K562 (cell line): ENCODE data around the gene PDZD2. TPM values are rescaled to one million over a fixed set of nuclear protein-coding genes. Genes with fewer than 3 reads are reported as not detected.

Experiments used
- ATAC-seq: fragments of 200-7000 bp; cut with Tn5 transposase; 3 replicates; pipeline ENCODE4 v1.9.1; 2020; ENCODE audit warnings: moderate library complexity
- BruUV-seq: library from RNA; stranded (reverse); fragments of 400-500 nt; replicated peaks from 2 replicates; lab custom pipeline; 2021; lab: Mats Ljungman, UMichigan
- CTCF ChIA-PET: fragments of 300-600 bp; formaldehyde crosslinking; extraction: SDS; loops from one replicate; lab custom pipeline; 2021; ENCODE audit warnings: low intra/inter-chr PET ratio; lab: Yijun Ruan, JAX
- POLR2A ChIA-PET: fragments of 300-600, 350-650 bp; sonication (Branson Sonifier 250); formaldehyde crosslinking; extraction: SDS; loops from one replicate; lab custom pipeline; 2021; ENCODE audit warnings: antibody characterized with exemption, inconsistent platforms; lab: Yijun Ruan, JAX
- DNase-seq, 4 experiments: peaks; one replicate each; pipeline versions ENCODE4 v3.0.0 to v3.0.0-alpha.2; 2011 to 2018; ENCODE audit warnings: low spot score in 3 of 4, mixed read lengths in 3 of 4; ENCODE audit errors: extremely low read depth in 1 of 4
- FAIRE-seq: peaks from 2 replicates; lab custom pipeline; 2011; peaks lifted over from hg19 to GRCh38; lab: Jason Lieb, UNC
- H2AFZ ChIP-seq: 2 replicates; pipeline ENCODE4 v1.6.0; 2011; ENCODE audit warnings: low read depth, low read length, control low read depth, inconsistent platforms
- H3K27ac ChIP-seq: fragments of 200-600 bp; 3 replicates; pipeline ENCODE4 v1.8.0; 2011; ENCODE audit warnings: low read depth, mild to moderate bottlenecking, control low read depth, inconsistent platforms, low read length, moderate library complexity, mixed read lengths; ENCODE audit errors: extremely low read depth
- H3K27me3 ChIP-seq, 2 experiments: fragments of 300-600 bp in 1 of 2; 2 replicates in 1 of 2; 3 replicates in 1 of 2; pipeline versions ENCODE4 v1.6.0 to v1.8.0; 2011; ENCODE audit warnings: inconsistent platforms in 2 of 2, low read length in 2 of 2, mild to moderate bottlenecking in 1 of 2, mixed read lengths in 1 of 2, moderate library complexity in 1 of 2; ENCODE audit not compliant: control insufficient read depth in 2 of 2, insufficient read depth in 2 of 2
- H3K36me3 ChIP-seq: fragments of 300-600 bp; 3 replicates; pipeline ENCODE4 v1.8.0; 2011; ENCODE audit warnings: mild to moderate bottlenecking, low read length, inconsistent platforms; ENCODE audit not compliant: control insufficient read depth, insufficient read depth
- H3K4me1 ChIP-seq, 2 experiments: fragments of 200-600 bp in 1 of 2; replicated peaks in 1 of 2; 2 replicates in 1 of 2; 3 replicates in 1 of 2; pipeline versions ENCODE4 v1.5.1 to v1.8.0; 2011; ENCODE audit warnings: inconsistent platforms in 2 of 2, low read length in 2 of 2, mild to moderate bottlenecking in 1 of 2, mixed read lengths in 1 of 2, moderate library complexity in 1 of 2; ENCODE audit not compliant: control insufficient read depth in 2 of 2, insufficient read depth in 2 of 2
- H3K4me2 ChIP-seq: 2 replicates; pipeline ENCODE4 v1.6.1; 2011; ENCODE audit warnings: low read length, control low read depth, inconsistent platforms, mixed read lengths; ENCODE audit not compliant: insufficient read depth
- H3K4me3 ChIP-seq: fragments of 200-600 bp; sonication (generic), shearing (Covaris generic); 2 replicates; pipeline ENCODE4 v1.5.1; 2016; ENCODE audit warnings: control low read depth, inconsistent platforms
- H3K79me2 ChIP-seq: fragments of 200-600 bp; 3 replicates; pipeline ENCODE4 v1.8.0; 2011; ENCODE audit warnings: low read length, inconsistent platforms; ENCODE audit not compliant: control insufficient read depth, insufficient read depth
- H3K9ac ChIP-seq, 2 experiments: 2 replicates each; pipeline versions ENCODE4 v1.6.0 to v1.6.1; 2011; ENCODE audit warnings: low read depth in 2 of 2, low read length in 2 of 2, control low read depth in 1 of 2, inconsistent platforms in 1 of 2, mild to moderate bottlenecking in 1 of 2, mixed read lengths in 1 of 2; ENCODE audit not compliant: insufficient read depth in 1 of 2
- H3K9me1 ChIP-seq: one replicate; pipeline ENCODE4 v1.6.0; 2011; ENCODE audit warnings: inconsistent platforms, mild to moderate bottlenecking, low read length, moderate library complexity; ENCODE audit not compliant: control insufficient read depth, insufficient read depth
- H3K9me3 ChIP-seq: replicated peaks from 2 replicates; pipeline ENCODE4 v1.5.1; 2011; ENCODE audit warnings: low read depth, low read length, inconsistent platforms; ENCODE audit not compliant: control insufficient read depth, insufficient read depth
- H4K20me1 ChIP-seq: replicated peaks from 2 replicates; pipeline ENCODE4 v1.6.1; 2011; ENCODE audit warnings: low read length, inconsistent platforms, mixed read lengths; ENCODE audit not compliant: control insufficient read depth, insufficient read depth
- ARID1B ChIP-seq: fragments of 450-650 bp; IDR thresholded peaks from 2 replicates; pipeline ENCODE4 v1.6.1; 2016; ENCODE audit warnings: antibody characterized with exemption, mild to moderate bottlenecking, inconsistent platforms
- MCM7 ChIP-seq, 2 experiments: fragments of 450-650 bp; IDR thresholded peaks; 2 replicates each; pipeline ENCODE4 v1.6.1; 2016 to 2018
- MYNN ChIP-seq, 2 experiments: sonication (generic); formaldehyde crosslinking in 1 of 2; IDR thresholded peaks; 2 replicates each; pipeline versions ENCODE4 v1.5.0 to v1.6.1; 2016 to 2020; ENCODE audit warnings: antibody characterized with exemption in 1 of 2, missing genetic modification reagents in 1 of 2
- NFRKB ChIP-seq: fragments of 450-650 bp; IDR thresholded peaks from 2 replicates; pipeline ENCODE4 v1.6.1; 2016; ENCODE audit warnings: low read depth
- NUFIP1 ChIP-seq: fragments of 450-650 bp; IDR thresholded peaks from 2 replicates; pipeline ENCODE4 v1.6.1; 2018; ENCODE audit not compliant: partially characterized antibody
- PHB ChIP-seq: fragments of 250-450 bp; sonication (Bioruptor Pico); IDR thresholded peaks from 2 replicates; pipeline ENCODE4 v1.5.0; 2021
- ZNF253 ChIP-seq: fragments of 250-450 bp; sonication (Bioruptor Pico); conservative IDR thresholded peaks from 2 replicates; pipeline ENCODE4 v1.6.1; 2021; ENCODE audit warnings: mild to moderate bottlenecking
- ZNF583 ChIP-seq: fragments of 250-450 bp; sonication (Bioruptor Pico); IDR thresholded peaks from 2 replicates; pipeline ENCODE4 v1.4.0; 2020
- ZNF696 ChIP-seq: fragments of 250-450 bp; sonication (Bioruptor Pico); conservative IDR thresholded peaks from 2 replicates; pipeline ENCODE4 v1.4.0; 2020; ENCODE audit warnings: mild to moderate bottlenecking, moderate library complexity
- WGBS: fragments of 100-300 bp; shearing (Covaris generic); methylation state at CpG from one replicate; pipeline ENCODE4 v1.1.6; 2016; ENCODE audit warnings: low coverage, mixed read lengths; ENCODE audit not compliant: insufficient coverage; ENCODE audit errors: missing lambda C conversion rate; 5-methylcytosine and 5-hydroxymethylcytosine counted together
- in situ Hi-C: fragments of 300-500 bp; cut with MboI; formaldehyde crosslinking; loops from 4 replicates; pipeline ENCODE4 v1.15.0; 2018; ENCODE audit warnings: inconsistent platforms, mixed read lengths
- intact Hi-C: fragments of 100-400 bp; cut with micrococcal nuclease; formaldehyde crosslinking; loops from 2 replicates; pipeline ENCODE4 v1.14.2; 2022
- polyA plus RNA-seq, 8 experiments: library from polyadenylated mRNA; depleted of rRNA in 4 of 8; stranded (reverse) in 5 of 8; unstranded in 3 of 8; fragments of >200 nt; fragmentation: Nextera tagmentation in 2 of 8; fragmentation: Illumina TruSeq in 1 of 8; extraction: Ambion mirVana in 2 of 8; extraction: Trizol in 1 of 8; gene quantifications; 2 replicates each; pipeline versions ENCODE4 v1.2.1 to v1.2.3, GENCODE V29; 2011 to 2014; ENCODE audit warnings: inconsistent platforms in 1 of 8, missing spikeins in 1 of 8
- total RNA-seq, 7 experiments: library from RNA; depleted of rRNA in 6 of 7; stranded (reverse); fragments of >200 nt in 6 of 7; fragmentation: Illumina TruSeq in 2 of 7; extraction: Trizol in 2 of 7; gene quantifications; 2 replicates each; pipeline versions ENCODE4 v1.2.1 to v1.2.3, GENCODE V29; 2011 to 2021; ENCODE audit warnings: low replicate concordance in 1 of 7
- TF ChIP-seq, protein P1 (sequence below): sonication (generic); IDR thresholded peaks from 2 replicates; pipeline ENCODE4 v1.6.1; 2016
- TF ChIP-seq, protein P2 (sequence below): fragments of 450-650 bp; formaldehyde crosslinking; IDR thresholded peaks from 2 replicates; pipeline ENCODE4 v1.4.0; 2020; ENCODE audit warnings: mild to moderate bottlenecking, moderate library complexity
- TF ChIP-seq, protein P3 (sequence below): fragments of 150-350 bp; conservative IDR thresholded peaks from 2 replicates; pipeline ENCODE4 v1.6.1; 2014; ENCODE audit warnings: low read length

Gene PDZD2
- total and polyA plus RNA-seq, 9 of the 15 experiments (the other 6 are each of a cell fraction or from before 2014, with no cell fraction given), result 0.02 to 0.08 (median 0.04) TPM; not detected in 6

DNA sequence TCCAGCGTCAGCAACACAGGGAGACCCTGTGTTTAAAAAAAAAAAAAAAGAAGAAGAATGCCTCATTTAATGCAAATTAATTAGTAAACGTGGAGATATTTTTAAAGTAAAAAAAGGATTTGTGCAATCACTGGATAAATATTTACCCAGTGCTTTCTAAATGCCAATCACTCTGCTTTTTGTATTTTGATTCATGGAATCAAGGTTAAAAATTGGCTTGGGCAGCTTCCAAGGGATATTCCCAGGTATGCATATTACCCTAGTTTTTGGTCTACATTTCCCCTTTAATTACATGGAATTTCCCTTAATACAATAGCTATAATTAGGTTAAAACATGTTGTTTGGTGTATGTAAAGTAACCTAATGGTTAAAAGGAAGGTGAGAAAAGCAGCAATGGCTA is 31.4 kb upstream of the PDZD2 start:
- H3K36me3 ChIP-seq, result no peaks in the 10 kb centered on the region
- no peak overlapping the region for H3K27ac ChIP-seq
- no peak overlapping the region for H2AFZ ChIP-seq
- no peaks in the 10 kb centered on the region for H4K20me1 ChIP-seq
- FAIRE-seq, result no peak
- H3K9me3 ChIP-seq, result no peaks in the 10 kb centered on the region; the same call in 1 of the 2 replicates
- H3K9me1 ChIP-seq, result peaks cover 4% of the 10 kb centered on the region
- H3K4me2 ChIP-seq, result no peak overlapping the region
- no TSS peak for BruUV-seq
- TF ChIP-seq NFRKB (no peak), NUFIP1 (no peak)
- TF ChIP-seq, protein P1, sequence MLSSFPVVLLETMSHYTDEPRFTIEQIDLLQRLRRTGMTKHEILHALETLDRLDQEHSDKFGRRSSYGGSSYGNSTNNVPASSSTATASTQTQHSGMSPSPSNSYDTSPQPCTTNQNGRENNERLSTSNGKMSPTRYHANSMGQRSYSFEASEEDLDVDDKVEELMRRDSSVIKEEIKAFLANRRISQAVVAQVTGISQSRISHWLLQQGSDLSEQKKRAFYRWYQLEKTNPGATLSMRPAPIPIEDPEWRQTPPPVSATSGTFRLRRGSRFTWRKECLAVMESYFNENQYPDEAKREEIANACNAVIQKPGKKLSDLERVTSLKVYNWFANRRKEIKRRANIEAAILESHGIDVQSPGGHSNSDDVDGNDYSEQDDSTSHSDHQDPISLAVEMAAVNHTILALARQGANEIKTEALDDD, result no peak
- ATAC-seq, result no peak
- no peaks in the 10 kb centered on the region for H3K79me2 ChIP-seq
- intact Hi-C loops, result no loop called here
- 0% methylated on average over 2 of the region's 2 CpGs for WGBS
- in situ Hi-C loops, result no loop called here
- ChIA-PET POLR2A (no interaction called here), CTCF (no interaction called here)
- no peak for DNase-seq
- no peak overlapping the region for H3K4me3 ChIP-seq
- H3K4me1 ChIP-seq, result no peaks in the 10 kb centered on the region
- peaks cover 24 to 27% of the 10 kb centered on the region in 2 experiments for H3K27me3 ChIP-seq
- H3K9ac ChIP-seq, result no peak overlapping the region

DNA sequence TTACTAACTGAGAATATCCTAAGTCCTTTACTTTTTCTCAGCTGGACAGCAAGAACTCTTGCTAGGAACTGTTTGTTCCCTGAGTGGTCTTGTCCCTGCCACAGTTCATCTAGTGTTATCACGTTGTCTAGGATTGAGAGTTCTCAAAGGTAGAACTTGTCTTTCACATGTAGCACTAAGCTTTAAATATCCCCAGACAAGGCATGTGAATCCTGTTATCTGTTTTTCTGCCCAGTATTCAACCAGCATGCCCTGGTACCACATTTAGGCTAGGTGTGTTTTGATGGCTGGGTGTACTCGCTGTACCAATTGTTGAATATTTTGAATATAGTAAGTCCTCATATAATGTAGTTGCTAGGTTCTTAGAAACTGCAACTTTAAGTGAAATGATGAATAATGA is 27.9 kb upstream of the PDZD2 start:
- H3K9me1 ChIP-seq, result peaks cover 4% of the 10 kb centered on the region
- no TSS peak for BruUV-seq
- TF ChIP-seq ARID1B (no peak), ZNF583 (CRISPR knock-in tag) (no peak), ZNF253 (CRISPR knock-in tag) (no peak), MCM7 (IDR thresholded peaks at IDR 0.05) (no peak), MYNN (IDR thresholded peaks at IDR 0.05) (no peak), MYNN (CRISPR knock-in tag; IDR thresholded peaks at IDR 0.05) (no peak), ZNF696 (CRISPR knock-in tag) (no peak), PHB (CRISPR knock-in tag) (no peak)
- TF ChIP-seq, protein P2, sequence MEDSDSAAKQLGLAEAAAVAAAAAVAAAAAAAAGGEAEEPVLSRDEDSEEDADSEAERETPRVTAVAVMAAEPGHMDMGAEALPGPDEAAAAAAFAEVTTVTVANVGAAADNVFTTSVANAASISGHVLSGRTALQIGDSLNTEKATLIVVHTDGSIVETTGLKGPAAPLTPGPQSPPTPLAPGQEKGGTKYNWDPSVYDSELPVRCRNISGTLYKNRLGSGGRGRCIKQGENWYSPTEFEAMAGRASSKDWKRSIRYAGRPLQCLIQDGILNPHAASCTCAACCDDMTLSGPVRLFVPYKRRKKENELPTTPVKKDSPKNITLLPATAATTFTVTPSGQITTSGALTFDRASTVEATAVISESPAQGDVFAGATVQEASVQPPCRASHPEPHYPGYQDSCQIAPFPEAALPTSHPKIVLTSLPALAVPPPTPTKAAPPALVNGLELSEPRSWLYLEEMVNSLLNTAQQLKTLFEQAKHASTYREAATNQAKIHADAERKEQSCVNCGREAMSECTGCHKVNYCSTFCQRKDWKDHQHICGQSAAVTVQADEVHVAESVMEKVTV (CRISPR knock-in tag), result no peak
- TF ChIP-seq, protein P3, sequence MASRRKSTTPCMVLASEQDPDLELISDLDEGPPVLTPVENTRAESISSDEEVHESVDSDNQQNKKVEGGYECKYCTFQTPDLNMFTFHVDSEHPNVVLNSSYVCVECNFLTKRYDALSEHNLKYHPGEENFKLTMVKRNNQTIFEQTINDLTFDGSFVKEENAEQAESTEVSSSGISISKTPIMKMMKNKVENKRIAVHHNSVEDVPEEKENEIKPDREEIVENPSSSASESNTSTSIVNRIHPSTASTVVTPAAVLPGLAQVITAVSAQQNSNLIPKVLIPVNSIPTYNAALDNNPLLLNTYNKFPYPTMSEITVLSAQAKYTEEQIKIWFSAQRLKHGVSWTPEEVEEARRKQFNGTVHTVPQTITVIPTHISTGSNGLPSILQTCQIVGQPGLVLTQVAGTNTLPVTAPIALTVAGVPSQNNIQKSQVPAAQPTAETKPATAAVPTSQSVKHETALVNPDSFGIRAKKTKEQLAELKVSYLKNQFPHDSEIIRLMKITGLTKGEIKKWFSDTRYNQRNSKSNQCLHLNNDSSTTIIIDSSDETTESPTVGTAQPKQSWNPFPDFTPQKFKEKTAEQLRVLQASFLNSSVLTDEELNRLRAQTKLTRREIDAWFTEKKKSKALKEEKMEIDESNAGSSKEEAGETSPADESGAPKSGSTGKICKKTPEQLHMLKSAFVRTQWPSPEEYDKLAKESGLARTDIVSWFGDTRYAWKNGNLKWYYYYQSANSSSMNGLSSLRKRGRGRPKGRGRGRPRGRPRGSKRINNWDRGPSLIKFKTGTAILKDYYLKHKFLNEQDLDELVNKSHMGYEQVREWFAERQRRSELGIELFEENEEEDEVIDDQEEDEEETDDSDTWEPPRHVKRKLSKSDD, result no peak

More for the DNA sequence above, 27.9 kb upstream of the PDZD2 start:
- Histone ChIP-seq H3K4me2 (no peak overlapping the region), H3K9me3 (no peaks in the 10 kb centered on the region), H3K9ac (no peak overlapping the region), H3K79me2 (no peaks in the 10 kb centered on the region), H2AFZ (no peak overlapping the region), H3K27me3 (peaks cover 18 to 31% of the 10 kb centered on the region in 2 experiments), H3K36me3 (no peaks in the 10 kb centered on the region), H4K20me1 (no peaks in the 10 kb centered on the region), H3K27ac (no peak overlapping the region), H3K4me3 (no peak overlapping the region), H3K4me1 (no peaks in the 10 kb centered on the region)
- ChIA-PET POLR2A (interaction anchor here (0.6 kb wide), 1 partner anchor 115 kb away, joined by 3 read pairs; no protein-coding TSS in a partner anchor), CTCF (no interaction called here)
- no peak for ATAC-seq
- no peak for DNase-seq
- in situ Hi-C loops (no loop called here), intact Hi-C loops (no loop called here)
- 0% methylated on average over 2 of the region's 2 CpGs for WGBS
- no peak for FAIRE-seq
